SKM-1 (cell line): Measurements from ENCODE around the gene NFATC3.

Experiments used
- DNase-seq: peaks from one replicate; lab custom pipeline; 2025; ENCODE audit not compliant: unreplicated experiment; lab: John Stamatoyannopoulos, UW

The NFATC3 gene

GRCh38 chr16:68085259-68086071 lies at the start of gene NFATC3:
Gene NFATC3, plus strand, starts transcription at chr16:68085370. Its CDS starts 312 bp downstream, at chr16:68085682.
- peak; percentile 82 for DNase-seq

GRCh38 chr16:68037841-68038597 lies 47.2 kb upstream of the NFATC3 start:
- no peak for DNase-seq

DNA sequence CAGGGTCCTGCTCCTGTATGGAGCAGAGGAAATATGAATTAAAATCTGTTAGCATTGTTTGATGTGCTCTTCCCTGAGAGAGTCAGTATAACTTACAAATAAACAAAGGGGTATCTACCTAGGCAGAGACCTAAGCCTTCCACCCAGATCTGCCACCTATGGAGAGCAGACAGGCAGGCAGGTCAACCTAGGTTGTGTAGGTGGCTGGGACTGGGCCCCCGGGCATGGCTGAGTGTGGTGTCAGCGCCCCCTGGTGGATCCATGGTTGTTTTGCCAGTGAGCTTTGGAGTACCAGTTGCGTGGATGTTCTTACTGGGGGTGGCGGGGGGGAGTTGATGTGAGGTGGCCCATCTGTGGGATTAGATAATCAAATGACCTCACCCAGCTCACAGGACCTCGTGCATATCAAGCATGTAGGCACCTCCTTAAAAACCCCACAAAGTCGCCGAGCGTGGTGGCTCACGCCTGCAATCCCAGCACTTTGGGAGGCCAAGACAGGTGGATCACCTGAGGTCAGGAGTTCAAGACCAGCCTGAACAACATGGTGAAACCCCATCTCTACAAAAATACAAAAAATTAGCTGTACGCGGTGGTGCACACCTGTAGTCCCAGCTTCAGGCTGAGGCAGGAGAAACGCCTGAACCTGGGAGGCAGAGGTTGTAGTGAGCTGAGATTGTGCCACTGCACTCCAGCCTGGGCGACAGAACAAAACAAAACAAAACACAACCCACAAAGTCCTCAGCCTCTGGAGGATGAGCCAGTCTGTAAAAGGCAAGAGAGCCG lies 44.5 kb upstream of the NFATC3 start:
- peak; percentile 63 for DNase-seq

- DNase-seq = no peak
Measured at GRCh38 chr16:68041783-68042182, 43.4 kb upstream of the NFATC3 start.

- no peak for DNase-seq
Measured at GRCh38 chr16:68046106-68046505, 39.1 kb upstream of the NFATC3 start.

DNA sequence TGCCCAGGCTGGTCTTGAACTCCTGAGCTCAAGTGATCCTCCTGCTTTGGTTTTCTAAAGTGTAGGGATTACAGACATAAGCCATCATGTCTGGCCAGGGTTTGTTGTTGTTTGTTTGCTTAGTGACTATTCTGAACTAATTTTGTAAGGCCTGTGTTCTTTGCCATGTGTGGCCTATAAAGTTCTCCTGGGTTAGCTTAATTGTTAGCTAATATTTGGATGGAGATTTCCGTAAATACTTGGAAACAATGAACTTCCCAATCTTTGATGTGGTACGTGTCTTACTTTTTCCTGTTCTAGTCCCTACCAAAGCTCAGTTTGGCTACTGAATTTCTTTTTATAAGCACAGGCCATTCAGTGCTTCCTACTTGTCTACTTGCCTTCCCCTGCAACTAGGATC lies 37.2 kb upstream of the NFATC3 start:
- DNase-seq = no peak

- no peak for DNase-seq
Measured at GRCh38 chr16:68049449-68049848, 35.7 kb upstream of the NFATC3 start.

GRCh38 chr16:68055395-68055794 lies 29.8 kb upstream of the NFATC3 start:
- no peak for DNase-seq

GRCh38 chr16:68059804-68060203 lies 25.4 kb upstream of the NFATC3 start:
- DNase-seq = no peak

GRCh38 chr16:68061396-68061795 lies 23.8 kb upstream of the NFATC3 start:
- DNase-seq = no peak

DNA sequence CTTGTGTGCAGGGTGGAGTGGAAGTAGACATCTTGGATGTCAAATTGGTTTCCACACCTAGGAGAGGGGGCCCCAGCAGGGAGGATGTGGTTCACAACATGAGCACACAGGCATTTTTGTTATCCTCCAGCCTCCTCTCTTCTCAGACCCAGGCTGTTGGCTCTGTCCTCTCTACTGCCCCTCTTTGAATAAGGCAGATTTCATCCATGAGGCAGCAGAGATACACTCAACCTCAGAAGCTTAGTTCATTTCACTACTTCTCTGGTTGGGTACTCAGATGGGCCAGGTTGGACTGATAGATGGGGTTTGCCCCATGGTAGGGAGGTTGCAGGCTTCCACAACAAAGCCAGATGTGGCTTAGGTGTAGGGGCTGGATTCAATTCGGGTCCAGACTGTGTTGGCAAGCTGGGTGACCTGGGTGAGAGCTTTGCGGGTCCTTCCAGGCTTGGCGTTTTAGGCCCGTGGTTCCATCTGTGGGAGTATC lies 22.2 kb upstream of the NFATC3 start:
- no peak for DNase-seq

DNA sequence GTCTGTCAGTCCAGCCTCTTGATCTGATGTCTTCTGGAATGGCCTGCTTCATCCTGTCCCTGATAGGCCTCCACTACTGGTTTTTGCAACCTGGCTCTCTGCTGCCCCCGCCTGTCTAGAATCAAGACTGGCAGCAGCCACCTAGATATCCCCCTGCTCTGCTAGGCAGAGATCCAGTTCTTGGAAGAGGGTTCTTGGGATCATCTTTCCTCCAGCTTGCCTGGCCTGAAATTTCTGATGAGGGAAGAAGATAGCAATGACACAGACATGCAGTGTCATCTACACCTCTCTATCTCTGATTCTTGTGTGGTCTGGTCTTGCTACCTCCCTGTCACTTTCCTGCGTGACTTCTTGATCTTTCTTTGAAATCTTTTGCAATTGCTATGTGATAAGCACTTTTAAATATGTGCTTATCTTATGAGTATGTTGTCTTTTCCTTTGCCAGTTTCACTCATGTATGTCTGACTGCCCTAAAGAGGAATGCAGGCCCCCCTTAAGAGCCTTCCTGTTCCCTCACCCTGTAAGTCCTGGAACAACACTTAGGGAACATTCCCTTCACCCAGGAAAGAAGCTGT lies 20.3 kb upstream of the NFATC3 start:
- DNase-seq = no peak

- DNase-seq = no peak
Measured at GRCh38 chr16:68065716-68066305, 19.4 kb upstream of the NFATC3 start.

DNA sequence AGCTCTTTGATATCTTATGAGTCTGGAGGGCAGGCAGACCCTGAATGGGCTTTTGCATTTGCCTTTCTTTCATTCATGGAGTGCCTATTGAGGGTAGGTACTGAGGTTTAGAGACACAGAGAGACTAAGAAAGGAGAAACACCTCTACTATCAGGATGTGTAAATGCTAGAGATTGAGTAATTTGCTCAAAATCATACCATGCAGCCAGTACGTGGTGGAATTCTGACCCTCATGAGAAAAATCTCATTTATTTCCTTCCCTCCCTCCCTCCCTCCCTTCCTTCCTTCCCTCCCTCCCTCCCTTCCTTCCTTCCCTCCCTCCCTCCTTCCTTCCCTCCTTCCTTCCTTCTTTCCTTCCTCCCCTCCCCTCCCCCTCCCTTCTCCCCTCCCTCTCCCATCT lies 18.4 kb upstream of the NFATC3 start:
- no peak for DNase-seq

- DNase-seq = no peak
Measured at GRCh38 chr16:68068926-68069325, 16.2 kb upstream of the NFATC3 start.

- DNase-seq = no peak
Measured at GRCh38 chr16:68069511-68070248, 15.5 kb upstream of the NFATC3 start.

- DNase-seq = no peak
Measured at GRCh38 chr16:68070249-68070730, 14.9 kb upstream of the NFATC3 start.

DNA sequence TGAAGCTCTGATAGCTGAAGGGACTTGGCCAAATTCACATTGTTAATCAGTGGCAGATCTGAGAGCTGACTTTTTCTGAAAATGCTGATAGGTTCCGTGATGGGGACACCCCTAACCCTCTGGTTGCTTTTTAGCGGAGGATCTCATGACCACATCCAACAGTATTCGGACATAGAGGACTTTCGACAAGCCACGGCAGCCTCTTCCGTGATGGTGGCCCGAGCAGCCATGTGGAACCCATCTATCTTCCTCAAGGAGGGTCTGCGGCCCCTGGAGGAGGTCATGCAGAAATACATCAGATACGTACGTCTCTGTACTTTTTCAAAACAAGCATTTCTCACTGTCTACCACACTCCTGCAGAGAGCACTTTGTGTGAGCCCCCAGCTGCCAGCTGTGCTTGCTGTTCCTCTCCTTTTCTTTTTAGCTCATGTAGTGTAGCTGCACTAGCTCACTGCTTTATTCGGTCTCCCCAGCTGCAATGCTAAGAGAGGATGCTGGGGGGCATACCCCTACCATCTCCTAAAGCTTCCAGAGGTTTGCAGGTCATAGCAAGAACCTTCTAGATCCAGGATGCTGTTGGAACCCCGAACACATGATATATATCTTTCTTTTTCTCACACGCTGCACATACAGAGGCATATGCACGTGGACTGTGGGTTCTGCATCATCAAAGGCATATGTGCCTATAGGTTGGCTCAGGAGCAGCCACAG lies 14.2 kb upstream of the NFATC3 start:
- DNase-seq = no peak

DNA sequence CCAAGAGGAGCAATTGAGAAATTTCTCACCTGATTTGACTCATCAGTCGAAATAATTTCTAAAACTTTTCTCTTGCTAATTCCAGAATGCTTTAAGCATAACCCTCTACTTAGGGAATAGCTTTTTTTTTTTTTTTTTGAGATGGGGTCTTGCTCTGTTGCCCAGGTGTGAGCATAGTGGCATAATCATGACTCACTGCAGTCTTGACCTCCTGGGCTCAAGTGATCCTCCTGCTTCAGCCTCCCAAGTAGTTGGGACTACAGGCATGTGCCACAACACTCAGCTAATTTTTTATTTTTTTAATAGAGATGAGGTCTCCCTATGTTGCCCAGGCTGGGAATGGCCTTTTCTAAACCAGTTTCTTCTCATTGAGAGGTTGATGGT lies 13.7 kb upstream of the NFATC3 start:
- no peak for DNase-seq
